ENCODE data around the gene AKIP1.

The AKIP1 gene

DNA sequence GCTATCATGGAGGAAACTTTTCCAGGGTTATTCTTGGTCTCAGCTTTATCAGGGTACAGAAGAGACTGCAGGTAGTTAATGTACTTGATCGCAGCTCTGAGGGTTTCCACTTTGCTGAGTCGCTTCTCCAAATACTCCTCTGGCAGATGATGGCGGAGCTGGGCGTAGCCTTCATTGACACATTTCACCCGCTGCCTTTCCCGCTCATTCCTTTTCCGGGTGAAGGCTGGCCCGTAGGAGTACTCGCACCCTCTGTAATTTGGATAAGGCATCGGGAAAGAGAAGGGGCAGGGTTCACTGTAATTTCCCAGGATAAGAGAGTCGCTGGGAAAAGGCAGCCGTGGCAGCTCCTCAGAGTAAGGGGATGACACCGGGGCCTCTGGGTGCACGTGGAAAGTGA lies 26.7 kb downstream of the AKIP1 start:
- Histone ChIP-seq H3K27me3 (no peaks in the 10 kb centered on the region), H3K9me3 (no peaks in the 10 kb centered on the region), H3K4me3 (ENCODE audit: low read depth in 1 of 2, low read length in 1 of 2) (no peak overlapping the region), H3K4me1 (ENCODE audit: control insufficient read depth in 1 of 2, insufficient read depth in 1 of 2, low read depth in 1 of 2, low read length in 1 of 2) (no peaks in the 10 kb centered on the region), H3K36me3 (no peaks in the 10 kb centered on the region), H3K27ac (no peak overlapping the region)
- TF ChIP-seq, protein P1, sequence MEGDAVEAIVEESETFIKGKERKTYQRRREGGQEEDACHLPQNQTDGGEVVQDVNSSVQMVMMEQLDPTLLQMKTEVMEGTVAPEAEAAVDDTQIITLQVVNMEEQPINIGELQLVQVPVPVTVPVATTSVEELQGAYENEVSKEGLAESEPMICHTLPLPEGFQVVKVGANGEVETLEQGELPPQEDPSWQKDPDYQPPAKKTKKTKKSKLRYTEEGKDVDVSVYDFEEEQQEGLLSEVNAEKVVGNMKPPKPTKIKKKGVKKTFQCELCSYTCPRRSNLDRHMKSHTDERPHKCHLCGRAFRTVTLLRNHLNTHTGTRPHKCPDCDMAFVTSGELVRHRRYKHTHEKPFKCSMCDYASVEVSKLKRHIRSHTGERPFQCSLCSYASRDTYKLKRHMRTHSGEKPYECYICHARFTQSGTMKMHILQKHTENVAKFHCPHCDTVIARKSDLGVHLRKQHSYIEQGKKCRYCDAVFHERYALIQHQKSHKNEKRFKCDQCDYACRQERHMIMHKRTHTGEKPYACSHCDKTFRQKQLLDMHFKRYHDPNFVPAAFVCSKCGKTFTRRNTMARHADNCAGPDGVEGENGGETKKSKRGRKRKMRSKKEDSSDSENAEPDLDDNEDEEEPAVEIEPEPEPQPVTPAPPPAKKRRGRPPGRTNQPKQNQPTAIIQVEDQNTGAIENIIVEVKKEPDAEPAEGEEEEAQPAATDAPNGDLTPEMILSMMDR (IDR thresholded peaks at IDR 0.05): no peak

DNA sequence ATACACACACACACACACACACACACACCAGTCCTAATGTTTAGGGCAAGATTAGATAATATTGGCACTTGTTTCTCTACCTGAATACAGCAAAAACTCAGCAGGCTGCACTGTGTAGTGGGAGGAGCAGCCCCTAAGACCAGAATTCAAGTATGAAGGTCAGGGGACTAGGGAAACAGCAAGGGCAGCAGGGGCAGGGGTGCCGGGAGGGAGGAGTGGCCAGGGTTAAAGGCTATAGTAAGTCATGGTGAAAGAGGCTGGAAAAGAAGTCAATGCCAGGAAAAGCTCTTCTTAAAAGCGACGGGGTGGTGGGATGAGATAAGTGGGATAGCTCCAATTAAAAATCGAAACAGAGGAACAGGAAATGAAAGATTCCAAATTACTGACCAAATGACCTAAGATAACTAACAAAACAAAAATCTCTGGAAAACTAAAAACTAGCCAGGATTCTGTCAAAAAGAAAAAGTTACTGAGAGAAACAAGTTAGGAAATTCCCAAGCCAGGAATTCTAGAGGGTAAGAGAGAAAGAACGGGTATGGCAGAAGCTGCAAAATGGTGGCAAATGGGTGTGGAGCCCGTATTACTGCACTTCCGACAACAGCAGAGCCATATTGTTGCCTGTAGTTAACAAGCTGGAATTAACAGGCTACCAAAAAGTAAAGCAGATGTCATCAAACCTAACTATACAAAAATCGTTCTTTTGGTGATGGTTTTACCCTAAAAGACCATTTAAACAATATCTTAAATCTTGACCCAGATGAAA lies 30.5 kb downstream of the AKIP1 start:
- H3K36me3 ChIP-seq: no peaks in the 10 kb centered on the region
- no peak overlapping the region for H3K27ac ChIP-seq
- no peaks in the 10 kb centered on the region for H3K27me3 ChIP-seq
- TF ChIP-seq, protein P1 (IDR thresholded peaks at IDR 0.05): no peak
- H3K4me1 ChIP-seq (ENCODE audit: control insufficient read depth in 1 of 2, insufficient read depth in 1 of 2, low read depth in 1 of 2, low read length in 1 of 2): no peaks in the 10 kb centered on the region
- H3K4me3 ChIP-seq (ENCODE audit: low read depth in 1 of 2, low read length in 1 of 2): no peak overlapping the region
- no peaks in the 10 kb centered on the region for H3K9me3 ChIP-seq

DNA sequence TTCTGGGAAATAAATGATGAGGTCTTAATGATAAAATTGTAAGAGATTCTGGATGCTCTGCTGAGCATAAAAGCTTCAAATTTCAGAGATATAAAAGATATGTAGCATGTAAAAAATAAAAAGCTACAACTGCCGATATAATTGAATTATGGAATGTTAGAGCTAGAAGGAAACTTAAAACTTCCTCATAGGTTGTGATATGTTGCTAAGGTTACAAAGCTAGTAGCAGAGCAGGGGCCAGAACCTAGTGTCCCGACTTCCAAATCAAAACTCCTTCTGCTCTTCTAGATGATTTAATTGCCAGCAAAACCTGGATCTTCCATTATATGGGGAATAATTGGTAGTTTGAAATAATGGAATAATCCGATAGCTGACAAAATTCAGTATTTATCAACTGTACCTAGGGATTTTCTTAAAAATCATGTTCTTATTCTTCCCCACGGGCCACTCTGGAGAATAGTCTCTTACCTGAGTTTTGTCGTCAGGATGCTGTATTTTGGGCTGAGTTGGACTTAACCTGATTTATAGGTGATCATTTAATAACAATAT lies 31.6 kb downstream of the AKIP1 start, which contains the start of gene ASCL3:
ASCL3 (minus strand) TSS at position 499 of the 549 bp plus-strand sequence. CDS start 4,855 bp downstream, outside the sequence.
- Histone ChIP-seq H3K4me1 (ENCODE audit: control insufficient read depth in 1 of 2, insufficient read depth in 1 of 2, low read depth in 1 of 2, low read length in 1 of 2) (no peaks in the 10 kb centered on the region), H3K36me3 (peaks cover 7% of the 10 kb centered on the region), H3K27me3 (no peaks in the 10 kb centered on the region), H3K9me3 (no peaks in the 10 kb centered on the region), H3K27ac (no peak within 1 kb of the TSS), H3K4me3 (ENCODE audit: low read depth in 1 of 2, low read length in 1 of 2) (no peak within 1 kb of the TSS)
- TF ChIP-seq, protein P1 (IDR thresholded peaks at IDR 0.05): no peak

DNA sequence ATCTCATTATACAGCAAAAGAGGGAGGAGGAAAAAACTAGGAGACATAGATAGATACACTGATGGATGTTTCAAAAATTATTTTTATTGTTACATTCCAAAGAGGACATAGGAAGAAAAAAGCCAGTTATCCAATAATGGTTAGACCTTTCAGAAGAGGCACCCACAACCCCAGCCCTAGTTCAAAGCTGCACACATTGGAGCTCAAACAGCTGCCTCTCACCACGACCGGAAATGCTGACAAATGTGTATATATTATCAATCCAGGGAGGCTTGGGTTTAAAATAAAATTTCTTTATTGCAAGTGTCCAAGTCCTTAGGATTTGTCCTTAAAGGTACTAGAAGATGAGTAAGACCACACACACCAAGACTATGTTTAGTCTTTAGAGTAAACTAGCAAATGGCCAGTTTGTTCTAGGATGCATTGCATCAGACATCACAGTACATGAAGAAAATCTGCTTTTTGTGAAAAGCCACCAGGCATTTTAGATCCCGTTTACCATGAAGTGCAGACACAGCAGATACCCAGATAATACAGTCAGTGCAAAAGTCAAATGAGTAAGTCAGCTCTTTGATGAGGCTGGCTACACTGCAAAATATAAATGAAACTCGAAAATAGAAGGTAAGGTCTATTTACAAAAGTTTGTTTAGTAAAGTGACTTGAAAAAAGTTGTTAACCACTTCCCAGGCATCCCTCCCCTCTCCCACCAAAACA lies 36.4 kb downstream of the AKIP1 start:
- H3K4me3 ChIP-seq (ENCODE audit: low read depth in 1 of 2, low read length in 1 of 2): no peak overlapping the region
- no peaks in the 10 kb centered on the region for H3K27me3 ChIP-seq
- H3K4me1 ChIP-seq (ENCODE audit: control insufficient read depth in 1 of 2, insufficient read depth in 1 of 2, low read depth in 1 of 2, low read length in 1 of 2): no peaks in the 10 kb centered on the region
- TF ChIP-seq, protein P1 (IDR thresholded peaks at IDR 0.05): no peak
- H3K9me3 ChIP-seq: no peaks in the 10 kb centered on the region
- H3K27ac ChIP-seq: no peak overlapping the region
- peaks cover 30% of the 10 kb centered on the region for H3K36me3 ChIP-seq

DNA sequence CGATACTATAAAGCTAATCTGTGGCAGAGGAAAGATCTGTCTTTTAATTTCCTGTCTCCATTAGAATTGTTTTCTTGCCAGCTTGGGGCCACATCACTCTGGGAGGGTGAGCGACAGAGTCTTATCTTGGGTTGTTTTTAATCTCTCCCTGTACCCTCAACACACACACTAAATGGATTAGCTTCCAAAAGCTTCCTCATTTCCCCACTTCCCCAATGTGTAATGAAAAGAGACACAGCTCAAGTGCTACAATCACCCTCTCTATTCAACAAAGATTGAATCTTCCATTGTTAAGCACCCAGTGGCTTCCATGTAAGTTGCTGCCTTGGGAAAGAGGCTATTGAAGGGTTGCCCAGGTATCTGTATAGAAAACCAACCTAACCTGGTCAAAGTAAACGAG lies 37.9 kb downstream of the AKIP1 start:
- TF ChIP-seq, protein P1 (IDR thresholded peaks at IDR 0.05): no peak
- Histone ChIP-seq H3K27me3 (no peaks in the 10 kb centered on the region), H3K27ac (no peak overlapping the region), H3K9me3 (no peaks in the 10 kb centered on the region), H3K36me3 (peaks cover 44% of the 10 kb centered on the region), H3K4me1 (ENCODE audit: control insufficient read depth in 1 of 2, insufficient read depth in 1 of 2, low read depth in 1 of 2, low read length in 1 of 2) (no peaks in the 10 kb centered on the region), H3K4me3 (ENCODE audit: low read depth in 1 of 2, low read length in 1 of 2) (no peak overlapping the region)
